ENCODE results near the gene SATL1.
"Not testable (repeated sequence)": the region's sequence is repeated elsewhere in the genome, so short reads cannot be mapped to it uniquely, and the experiment has no call there.

Gene SATL1

DNA sequence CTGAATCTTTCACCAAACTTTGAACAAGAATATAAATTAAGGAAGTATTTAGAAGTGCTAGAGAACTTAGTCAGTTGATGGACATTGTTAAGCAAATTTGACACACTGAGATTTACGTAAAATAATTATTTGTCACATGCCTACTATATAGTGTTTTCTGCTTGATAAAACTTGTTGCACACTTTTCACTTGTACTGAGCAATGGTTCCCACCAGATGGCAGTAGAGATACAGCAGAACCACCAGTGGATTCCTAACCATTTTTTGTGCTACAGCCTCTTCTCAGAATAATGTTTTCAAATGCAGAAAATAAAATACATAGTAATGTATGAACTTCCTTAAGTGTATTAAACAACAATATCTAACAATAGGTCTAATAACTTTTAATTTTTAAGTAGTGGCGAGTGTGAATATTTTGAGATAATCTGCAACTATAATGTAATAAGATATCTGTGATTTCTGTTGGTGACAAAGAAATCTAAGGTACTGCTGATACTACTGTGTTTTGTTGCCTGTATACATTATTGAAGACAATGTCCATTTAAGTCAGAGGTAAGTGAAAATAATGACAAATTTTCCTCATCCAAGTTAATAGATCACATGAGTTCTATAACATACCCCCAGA is 158.7 kb downstream of the SATL1 start:
- no peaks in the 10 kb centered on the region for H3K9me3 ChIP-seq (ENCODE audit: severe bottlenecking)
- ATAC-seq (ENCODE audit: low read depth), result no peak
- no peak overlapping the region for H3K4me3 ChIP-seq (ENCODE audit: severe bottlenecking)
- DNase-seq (ENCODE audit: low spot score), result no peak
- H3K4me1 ChIP-seq (ENCODE audit: insufficient read depth, poor library complexity, severe bottlenecking), result no peaks in the 10 kb centered on the region
- H3K27ac ChIP-seq (ENCODE audit: poor library complexity, severe bottlenecking), result no peak overlapping the region
- TF ChIP-seq, protein P1, sequence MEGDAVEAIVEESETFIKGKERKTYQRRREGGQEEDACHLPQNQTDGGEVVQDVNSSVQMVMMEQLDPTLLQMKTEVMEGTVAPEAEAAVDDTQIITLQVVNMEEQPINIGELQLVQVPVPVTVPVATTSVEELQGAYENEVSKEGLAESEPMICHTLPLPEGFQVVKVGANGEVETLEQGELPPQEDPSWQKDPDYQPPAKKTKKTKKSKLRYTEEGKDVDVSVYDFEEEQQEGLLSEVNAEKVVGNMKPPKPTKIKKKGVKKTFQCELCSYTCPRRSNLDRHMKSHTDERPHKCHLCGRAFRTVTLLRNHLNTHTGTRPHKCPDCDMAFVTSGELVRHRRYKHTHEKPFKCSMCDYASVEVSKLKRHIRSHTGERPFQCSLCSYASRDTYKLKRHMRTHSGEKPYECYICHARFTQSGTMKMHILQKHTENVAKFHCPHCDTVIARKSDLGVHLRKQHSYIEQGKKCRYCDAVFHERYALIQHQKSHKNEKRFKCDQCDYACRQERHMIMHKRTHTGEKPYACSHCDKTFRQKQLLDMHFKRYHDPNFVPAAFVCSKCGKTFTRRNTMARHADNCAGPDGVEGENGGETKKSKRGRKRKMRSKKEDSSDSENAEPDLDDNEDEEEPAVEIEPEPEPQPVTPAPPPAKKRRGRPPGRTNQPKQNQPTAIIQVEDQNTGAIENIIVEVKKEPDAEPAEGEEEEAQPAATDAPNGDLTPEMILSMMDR (IDR thresholded peaks at IDR 0.05; ENCODE audit: poor library complexity, severe bottlenecking), result peak; percentile 67
- H3K36me3 ChIP-seq (ENCODE audit: low read depth), result peaks cover 9% of the 10 kb centered on the region
- H3K27me3 ChIP-seq (ENCODE audit: insufficient read depth, poor library complexity, severe bottlenecking), result no peaks in the 10 kb centered on the region

DNA sequence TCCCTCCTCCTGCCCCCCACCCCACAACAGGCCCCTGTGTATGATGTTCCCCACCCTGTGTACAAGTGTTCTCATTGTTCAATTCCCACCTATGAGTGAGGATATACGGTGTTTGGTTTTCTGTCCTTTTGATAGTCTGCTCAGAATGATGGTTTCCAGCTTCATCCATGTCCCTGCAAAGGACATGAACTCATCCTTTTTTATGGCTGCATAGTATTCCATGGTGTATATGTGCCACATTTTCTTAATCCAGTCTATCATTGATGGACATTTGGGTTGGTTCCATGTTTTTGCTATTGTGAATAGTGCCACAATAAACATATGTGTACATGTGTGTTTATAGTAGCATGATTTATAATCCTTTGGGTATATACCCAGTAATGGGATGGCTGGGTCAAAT is 166.3 kb downstream of the SATL1 start:
- not testable (repeated sequence) for ATAC-seq (ENCODE audit: low read depth); H3K36me3 ChIP-seq (ENCODE audit: low read depth); H3K4me1 ChIP-seq (ENCODE audit: insufficient read depth, poor library complexity, severe bottlenecking); DNase-seq (ENCODE audit: low spot score); H3K4me3 ChIP-seq (ENCODE audit: severe bottlenecking); H3K27me3 ChIP-seq (ENCODE audit: insufficient read depth, poor library complexity, severe bottlenecking); H3K27ac ChIP-seq (ENCODE audit: poor library complexity, severe bottlenecking); H3K9me3 ChIP-seq (ENCODE audit: severe bottlenecking)

DNA sequence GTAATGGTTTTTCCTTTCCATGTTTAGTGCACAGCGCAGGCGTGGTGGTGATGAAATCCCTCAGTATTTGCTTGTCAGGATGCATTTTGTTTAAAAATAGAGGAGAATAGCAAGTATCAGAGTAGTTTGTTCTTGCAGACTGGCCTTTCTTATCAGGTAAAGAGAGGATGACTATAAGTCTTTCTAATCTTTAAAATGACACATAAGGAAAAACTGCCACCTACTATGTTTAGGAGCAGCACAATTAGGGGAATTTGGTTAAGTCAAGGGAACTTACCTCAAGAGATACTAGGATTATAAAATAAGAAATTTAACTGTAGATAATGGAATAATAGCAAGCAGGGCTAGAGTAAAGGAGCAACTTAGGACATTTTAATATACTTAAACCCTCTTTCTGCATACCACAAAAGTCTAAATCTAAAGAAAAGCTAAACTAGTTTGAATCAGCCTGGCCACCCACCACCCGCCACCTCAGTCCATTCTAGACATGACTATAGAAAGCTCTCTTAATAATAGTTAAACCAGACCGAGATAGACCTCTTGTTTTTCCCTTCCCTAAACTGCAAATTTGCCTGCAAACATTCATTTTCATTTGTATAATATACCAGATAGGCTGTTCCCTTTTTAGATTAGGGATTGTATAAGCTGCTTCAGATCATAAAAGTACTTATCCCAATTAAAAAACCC is 177.9 kb downstream of the SATL1 start:
- H3K27me3 ChIP-seq (ENCODE audit: insufficient read depth, poor library complexity, severe bottlenecking), result no peaks in the 10 kb centered on the region
- H3K4me1 ChIP-seq (ENCODE audit: insufficient read depth, poor library complexity, severe bottlenecking), result no peaks in the 10 kb centered on the region
- no peak overlapping the region for H3K27ac ChIP-seq (ENCODE audit: poor library complexity, severe bottlenecking)
- H3K36me3 ChIP-seq (ENCODE audit: low read depth), result no peaks in the 10 kb centered on the region
- no peaks in the 10 kb centered on the region for H3K9me3 ChIP-seq (ENCODE audit: severe bottlenecking)
- H3K4me3 ChIP-seq (ENCODE audit: severe bottlenecking), result no peak overlapping the region
- DNase-seq (ENCODE audit: low spot score) (no peak), ATAC-seq (ENCODE audit: low read depth) (no peak)
- TF ChIP-seq, protein P1 (IDR thresholded peaks at IDR 0.05; ENCODE audit: poor library complexity, severe bottlenecking), result no peak

DNA sequence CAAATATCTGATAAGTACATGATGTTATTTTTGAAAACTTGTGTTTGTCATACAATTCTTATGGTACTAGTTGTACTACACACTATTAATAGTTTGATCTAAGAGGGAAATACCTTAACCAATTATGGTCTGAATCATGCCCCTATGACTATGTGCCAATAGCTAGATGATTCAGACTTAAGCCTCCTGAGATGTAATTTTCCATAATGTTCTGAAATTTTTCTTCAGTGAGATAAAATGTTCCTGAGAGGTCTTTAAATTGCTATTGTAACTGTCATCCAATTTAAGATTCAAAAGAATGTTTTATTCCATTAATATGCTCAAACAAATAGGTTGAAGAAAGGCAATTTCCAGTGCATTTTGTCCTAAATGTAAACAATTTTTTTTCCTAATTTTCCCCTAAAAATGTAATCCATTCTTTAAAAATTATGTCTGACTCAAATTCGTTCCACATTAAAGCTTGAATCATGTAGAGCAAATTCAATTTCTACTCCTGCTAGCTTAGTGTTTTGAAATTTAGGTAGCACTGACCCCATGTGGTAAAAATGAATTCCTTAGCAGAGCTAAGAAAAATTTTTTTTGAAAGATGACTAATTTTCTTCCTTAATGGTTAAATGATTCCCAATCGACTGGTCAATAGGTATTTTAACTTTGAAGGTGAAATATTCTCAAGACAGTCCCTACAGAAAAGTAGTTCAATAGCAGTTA is 190.8 kb downstream of the SATL1 start:
- Histone ChIP-seq H3K36me3 (ENCODE audit: low read depth) (peaks cover 5% of the 10 kb centered on the region; the same call in 1 of the 2 replicates), H3K9me3 (ENCODE audit: severe bottlenecking) (no peaks in the 10 kb centered on the region), H3K4me1 (ENCODE audit: insufficient read depth, poor library complexity, severe bottlenecking) (peaks cover 15% of the 10 kb centered on the region), H3K4me3 (ENCODE audit: severe bottlenecking) (no peak overlapping the region), H3K27ac (ENCODE audit: poor library complexity, severe bottlenecking) (peak overlapping the region; percentile 87), H3K27me3 (ENCODE audit: insufficient read depth, poor library complexity, severe bottlenecking) (no peaks in the 10 kb centered on the region)
- peak; percentile 89 for ATAC-seq (ENCODE audit: low read depth)
- TF ChIP-seq, protein P1 (IDR thresholded peaks at IDR 0.05; ENCODE audit: poor library complexity, severe bottlenecking), result peak; percentile 62
- no peak for DNase-seq (ENCODE audit: low spot score)

DNA sequence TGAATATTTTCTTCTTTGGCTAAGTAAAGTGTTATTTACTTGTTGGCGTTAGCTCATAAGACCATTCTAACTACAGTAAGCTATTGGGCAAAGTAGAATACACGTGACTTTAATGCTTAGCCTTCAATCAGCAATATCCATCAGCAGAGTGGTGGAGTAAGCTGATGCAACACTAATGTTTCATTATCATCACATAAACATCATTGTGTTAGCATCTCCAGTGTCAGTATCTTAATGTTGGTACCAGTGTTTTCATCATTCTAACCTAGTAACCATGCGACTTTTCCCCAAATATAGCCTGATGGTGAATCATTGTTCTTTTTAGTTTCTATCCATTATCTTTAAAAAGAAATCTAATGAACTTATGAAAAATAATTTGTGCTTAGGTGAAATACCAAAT is 191.4 kb downstream of the SATL1 start:
- DNase-seq (ENCODE audit: low spot score) (no peak), ATAC-seq (ENCODE audit: low read depth) (peak; percentile 41; the same call in 2 of the 3 replicates)
- peak overlapping the region; percentile 87 for H3K27ac ChIP-seq (ENCODE audit: poor library complexity, severe bottlenecking)
- H3K36me3 ChIP-seq (ENCODE audit: low read depth), result peaks cover 5% of the 10 kb centered on the region; the same call in 1 of the 2 replicates
- H3K9me3 ChIP-seq (ENCODE audit: severe bottlenecking), result no peaks in the 10 kb centered on the region
- H3K27me3 ChIP-seq (ENCODE audit: insufficient read depth, poor library complexity, severe bottlenecking), result no peaks in the 10 kb centered on the region
- H3K4me3 ChIP-seq (ENCODE audit: severe bottlenecking), result no peak overlapping the region
- TF ChIP-seq, protein P1 (IDR thresholded peaks at IDR 0.05; ENCODE audit: poor library complexity, severe bottlenecking), result no peak
- peaks cover 15% of the 10 kb centered on the region for H3K4me1 ChIP-seq (ENCODE audit: insufficient read depth, poor library complexity, severe bottlenecking)

Data from RWPE2 (cell line).